OCI-LY7 (cell line): ENCODE data around the gene MYH11. TPM values are rescaled to one million over a fixed set of nuclear protein-coding genes. Genes with fewer than 3 reads are reported as not detected.

Experiments
- BruUV-seq: library from RNA; stranded (reverse); fragments of 400-500 nt; replicated peaks from 2 replicates; lab custom pipeline; 2021; lab: Mats Ljungman, UMichigan
- CTCF ChIA-PET: fragments of 300-600 bp; sonication (Branson Sonifier 250); formaldehyde crosslinking; loops from one replicate; lab custom pipeline; 2022; ENCODE audit warnings: antibody characterized with exemption; ENCODE audit not compliant: unreplicated experiment; lab: Charles Lee
- POLR2A ChIA-PET: fragments of 300-600 bp; sonication (Branson Sonifier 250); formaldehyde crosslinking; loops from one replicate; lab custom pipeline; 2022; ENCODE audit warnings: antibody characterized with exemption; lab: Charles Lee
- DNase-seq: peaks from one replicate; pipeline ENCODE4 v3.0.0-alpha.2; 2015; ENCODE audit warnings: low spot score
- H2AFZ ChIP-seq: fragments of 200-600 bp; sonication (generic), shearing (Covaris generic); 2 replicates; pipeline ENCODE4 v1.6.1; 2014; ENCODE audit warnings: mild to moderate bottlenecking, antibody characterized with exemption, low read length, moderate library complexity
- H3K27ac ChIP-seq: fragments of 200-600 bp; sonication (generic); 2 replicates; pipeline ENCODE4 v1.5.1; 2014; ENCODE audit warnings: mixed run types, low read depth, mild to moderate bottlenecking, moderate library complexity, low read length, inconsistent platforms; ENCODE audit not compliant: poor library complexity, severe bottlenecking
- H3K36me3 ChIP-seq: fragments of 200-600 bp; sonication (generic); 2 replicates; pipeline ENCODE4 v1.6.1; 2014; ENCODE audit warnings: mild to moderate bottlenecking, antibody characterized with exemption, low read length, moderate library complexity, mixed read lengths; ENCODE audit not compliant: insufficient read depth
- H3K4me1 ChIP-seq: fragments of 200-600 bp; sonication (generic); 2 replicates; pipeline ENCODE4 v1.5.1; 2014; ENCODE audit warnings: mild to moderate bottlenecking, low read length; ENCODE audit not compliant: insufficient read depth, poor library complexity, severe bottlenecking
- H3K4me2 ChIP-seq: fragments of 200-600 bp; sonication (generic); 2 replicates; pipeline ENCODE4 v1.6.1; 2014; ENCODE audit warnings: mild to moderate bottlenecking, low read length
- H3K4me3 ChIP-seq: fragments of 200-600 bp; sonication (generic); 2 replicates; pipeline ENCODE4 v1.5.1; 2014; ENCODE audit warnings: mild to moderate bottlenecking, low read depth, low read length; ENCODE audit not compliant: poor library complexity, severe bottlenecking
- H3K79me2 ChIP-seq: fragments of 200-600 bp; sonication (generic); 2 replicates; pipeline ENCODE4 v1.6.1; 2016; ENCODE audit warnings: low read depth, mild to moderate bottlenecking, low read length, moderate library complexity, mixed read lengths; ENCODE audit not compliant: insufficient read depth
- H3K9me2 ChIP-seq: fragments of 200-600 bp; sonication (generic); 2 replicates; pipeline ENCODE4 v1.6.1; 2016; ENCODE audit warnings: mild to moderate bottlenecking, low read length, mixed read lengths; ENCODE audit not compliant: insufficient read depth
- H3K9me3 ChIP-seq: fragments of 200-600 bp; sonication (generic); 2 replicates; pipeline ENCODE4 v1.6.1; 2014; ENCODE audit warnings: mild to moderate bottlenecking, mixed run types, low read length, mixed read lengths
- H4K20me1 ChIP-seq: fragments of 200-600 bp; sonication (generic); 2 replicates; pipeline ENCODE4 v1.6.1; 2014; ENCODE audit warnings: mild to moderate bottlenecking, antibody characterized with exemption, low read length, moderate library complexity, mixed read lengths; ENCODE audit not compliant: insufficient read depth
- CTCF ChIP-seq: fragments of 200-600 bp; sonication (generic); conservative IDR thresholded peaks from 2 replicates; pipeline ENCODE4 v1.5.1; 2014; ENCODE audit warnings: mild to moderate bottlenecking, antibody characterized with exemption, low read length, moderate library complexity, mixed read lengths
- EZH2phosphoT487 ChIP-seq: fragments of 200-600 bp; sonication (generic); IDR thresholded peaks from 2 replicates; pipeline ENCODE4 v1.6.1; 2018; ENCODE audit warnings: low read depth, borderline replicate concordance, mild to moderate bottlenecking, mixed run types, antibody characterized with exemption, low read length, moderate library complexity, mixed read lengths
- intact Hi-C: fragments of 100-400 bp; cut with micrococcal nuclease; formaldehyde crosslinking; loops from one replicate; pipeline ENCODE4 v1.10.0; 2022; ENCODE audit not compliant: unreplicated experiment
- total RNA-seq, 2 experiments: library from RNA; depleted of rRNA in 1 of 2; stranded (reverse); fragments of >200 nt in 1 of 2; shearing (Covaris generic) in 1 of 2; gene quantifications; 2 replicates each; pipeline ENCODE4 v1.2.3, GENCODE V29; 2014 to 2022

Gene MYH11
- total RNA-seq, 2 experiments from 2014 or later = 5.7 to 33.8 TPM

- CTCF ChIA-PET = no interaction called here
Measured at GRCh38 chr16:15866451-15866850, 9.6 kb upstream of the MYH11 start.

GRCh38 chr16:15865742-15866141 is 8.9 kb upstream of the MYH11 start:
- H3K9me3 ChIP-seq = no peaks in the 10 kb centered on the region
- H3K9me2 ChIP-seq = no peaks in the 10 kb centered on the region
- no peak overlapping the region for H3K4me2 ChIP-seq
- no peak for TF ChIP-seq CTCF
- TSS peak; percentile 78 for BruUV-seq
- H3K79me2 ChIP-seq = no peaks in the 10 kb centered on the region
- ChIA-PET CTCF (no interaction called here), POLR2A (no interaction called here)
- H4K20me1 ChIP-seq = no peaks in the 10 kb centered on the region
- no peak overlapping the region for H2AFZ ChIP-seq
- intact Hi-C loops = no loop called here
- DNase-seq = no peak
- peaks cover 60% of the 10 kb centered on the region for H3K36me3 ChIP-seq
- no peaks in the 10 kb centered on the region for H3K4me1 ChIP-seq
- no peak overlapping the region for H3K27ac ChIP-seq
- H3K4me3 ChIP-seq = no peak overlapping the region

More at GRCh38 chr16:15866451-15866850, 9.6 kb upstream of the MYH11 start:
- no peak overlapping the region for H3K4me3 ChIP-seq
- no peaks in the 10 kb centered on the region for H3K9me3 ChIP-seq
- H3K4me1 ChIP-seq = no peaks in the 10 kb centered on the region
- no peak overlapping the region for H3K4me2 ChIP-seq
- intact Hi-C loops = no loop called here
- BruUV-seq = no TSS peak
- DNase-seq = no peak
- H3K79me2 ChIP-seq = no peaks in the 10 kb centered on the region
- POLR2A ChIA-PET = no interaction called here
- H2AFZ ChIP-seq = no peak overlapping the region
- no peak overlapping the region for H3K27ac ChIP-seq
- H3K9me2 ChIP-seq = no peaks in the 10 kb centered on the region
- peaks cover 65% of the 10 kb centered on the region for H3K36me3 ChIP-seq
- no peaks in the 10 kb centered on the region for H4K20me1 ChIP-seq
- TF ChIP-seq CTCF (no peak), EZH2phosphoT487 (no peak)

- Histone ChIP-seq H3K4me1 (no peaks in the 10 kb centered on the region), H3K9me2 (no peaks in the 10 kb centered on the region), H3K4me2 (no peak overlapping the region), H3K9me3 (no peaks in the 10 kb centered on the region), H3K4me3 (no peak overlapping the region), H2AFZ (no peak overlapping the region), H3K36me3 (peaks cover 52% of the 10 kb centered on the region), H3K27ac (no peak overlapping the region), H3K79me2 (no peaks in the 10 kb centered on the region), H4K20me1 (no peaks in the 10 kb centered on the region)
- no TSS peak for BruUV-seq
- TF ChIP-seq EZH2phosphoT487 = no peak
- TF ChIP-seq CTCF = no peak
- ChIA-PET CTCF (no interaction called here), POLR2A (no interaction called here)
- no peak for DNase-seq
- intact Hi-C loops = no loop called here
Measured at GRCh38 chr16:15864939-15865338, 8.1 kb upstream of the MYH11 start.
